H9 (cell line): Measurements from ENCODE around the gene BBOX1. TPM values are rescaled to one million over a fixed set of nuclear protein-coding genes. Genes with fewer than 3 reads are reported as not detected.

Experiments used
- DNase-seq: peaks from one replicate; pipeline ENCODE4 v3.0.0-alpha.2; 2017
- H2AFZ ChIP-seq: one replicate; pipeline ENCODE4 v1.6.1; 2013; ENCODE audit warnings: mild to moderate bottlenecking, low read length, control low read depth, moderate library complexity
- H2AK5ac ChIP-seq: 2 replicates; pipeline ENCODE4 v1.6.1; 2013; ENCODE audit warnings: low read length, control low read depth, mixed read lengths; ENCODE audit not compliant: insufficient read length
- H2BK120ac ChIP-seq: one replicate; pipeline ENCODE4 v1.6.1; 2013; ENCODE audit warnings: low read depth, mild to moderate bottlenecking, low read length, control low read depth, inconsistent platforms; ENCODE audit not compliant: poor library complexity, severe bottlenecking
- H2BK12ac ChIP-seq: 2 replicates; pipeline ENCODE4 v1.6.1; 2013; ENCODE audit warnings: low read length, control low read depth, mixed read lengths, low read depth; ENCODE audit not compliant: insufficient read length
- H2BK15ac ChIP-seq: 2 replicates; pipeline ENCODE4 v1.6.1; 2013; ENCODE audit warnings: low read depth, low read length, control low read depth
- H2BK20ac ChIP-seq: one replicate; pipeline ENCODE4 v1.6.1; 2013; ENCODE audit warnings: low read depth, mild to moderate bottlenecking, low read length, control low read depth, inconsistent platforms; ENCODE audit not compliant: poor library complexity, severe bottlenecking
- H2BK5ac ChIP-seq: 2 replicates; pipeline ENCODE4 v1.6.1; 2013; ENCODE audit warnings: low read length, control low read depth, mixed read lengths; ENCODE audit not compliant: insufficient read length
- H3K14ac ChIP-seq: 2 replicates; pipeline ENCODE4 v1.6.1; 2013; ENCODE audit warnings: low read length, control low read depth; ENCODE audit not compliant: insufficient read depth
- H3K18ac ChIP-seq: 2 replicates; pipeline ENCODE4 v1.6.1; 2013; ENCODE audit warnings: low read depth, mild to moderate bottlenecking, mixed read lengths, low read length, control low read depth; ENCODE audit not compliant: insufficient read length
- H3K23ac ChIP-seq: 2 replicates; pipeline ENCODE4 v1.6.1; 2013; ENCODE audit warnings: low read length, control low read depth, mixed read lengths, low read depth; ENCODE audit not compliant: insufficient read length
- H3K23me2 ChIP-seq: 2 replicates; pipeline ENCODE4 v1.6.1; 2013; ENCODE audit warnings: low read depth, mild to moderate bottlenecking, mixed read lengths, low read length, control low read depth; ENCODE audit not compliant: insufficient read length, poor library complexity, severe bottlenecking
- H3K27ac ChIP-seq: 2 replicates; pipeline ENCODE4 v1.5.1; 2013; ENCODE audit warnings: low read length, control low read depth, mixed read lengths, low read depth; ENCODE audit not compliant: insufficient read length
- H3K27me3 ChIP-seq: 2 replicates; pipeline ENCODE4 v1.6.1; 2013; ENCODE audit warnings: low read length, control low read depth, inconsistent platforms; ENCODE audit not compliant: insufficient read depth
- H3K4ac ChIP-seq: 2 replicates; pipeline ENCODE4 v1.6.1; 2013; ENCODE audit warnings: low read depth, mild to moderate bottlenecking, control low read depth, inconsistent platforms, low read length, moderate library complexity
- H3K4me1 ChIP-seq: 2 replicates; pipeline ENCODE4 v1.6.1; 2013; ENCODE audit warnings: low read length, control low read depth, inconsistent platforms; ENCODE audit not compliant: insufficient read depth
- H3K4me2 ChIP-seq: 2 replicates; pipeline ENCODE4 v1.6.1; 2013; ENCODE audit warnings: low read length, control low read depth, mixed read lengths; ENCODE audit not compliant: insufficient read length, insufficient read depth
- H3K56ac ChIP-seq: 2 replicates; pipeline ENCODE4 v1.6.1; 2013; ENCODE audit warnings: low read depth, mild to moderate bottlenecking, mixed read lengths, low read length, control low read depth; ENCODE audit not compliant: insufficient read length
- H3K79me1 ChIP-seq: 2 replicates; pipeline ENCODE4 v1.6.1; 2013; ENCODE audit warnings: low read depth, mild to moderate bottlenecking, moderate library complexity, low read length, control low read depth, inconsistent platforms; ENCODE audit not compliant: insufficient read depth, poor library complexity, severe bottlenecking
- H3K79me2 ChIP-seq: 2 replicates; pipeline ENCODE4 v1.6.1; 2013; ENCODE audit warnings: low read length, control low read depth, inconsistent platforms; ENCODE audit not compliant: insufficient read depth
- H3K9ac ChIP-seq: 2 replicates; pipeline ENCODE4 v1.6.1; 2013; ENCODE audit warnings: low read length, control low read depth, mixed read lengths; ENCODE audit not compliant: insufficient read length; ENCODE audit errors: extremely low read depth
- H3K9me3 ChIP-seq: one replicate; pipeline ENCODE4 v1.6.1; 2013; ENCODE audit warnings: low read depth, low read length, inconsistent platforms; ENCODE audit not compliant: control insufficient read depth
- H3T11ph ChIP-seq: one replicate; pipeline ENCODE4 v1.6.1; 2013; ENCODE audit warnings: mild to moderate bottlenecking, low read length, control low read depth, inconsistent platforms
- H4K20me1 ChIP-seq: one replicate; pipeline ENCODE4 v1.6.1; 2013; ENCODE audit not compliant: control insufficient read depth, insufficient read length, insufficient read depth
- H4K5ac ChIP-seq: 2 replicates; pipeline ENCODE4 v1.6.1; 2013; ENCODE audit warnings: low read depth, mild to moderate bottlenecking, mixed read lengths, low read length, control low read depth; ENCODE audit not compliant: insufficient read length
- H4K8ac ChIP-seq: replicated peaks from 2 replicates; pipeline ENCODE4 v1.6.1; 2013; ENCODE audit warnings: low read length, control low read depth, mixed read lengths, low read depth; ENCODE audit not compliant: insufficient read length
- H4K91ac ChIP-seq: 2 replicates; pipeline ENCODE4 v1.6.1; 2013; ENCODE audit warnings: low read depth, mild to moderate bottlenecking, moderate library complexity, mixed read lengths, low read length, control low read depth; ENCODE audit not compliant: insufficient read length
- H3K27ac Mint-ChIP-seq, 3 experiments: 2 replicates in 2 of 3; 3 replicates in 1 of 3; pipeline ENCODE4 v1.8.0; 2020 to 2021; ENCODE audit warnings: mixed read lengths in 3 of 3, mild to moderate bottlenecking in 1 of 3, moderate library complexity in 1 of 3
- H3K27me3 Mint-ChIP-seq: 2 replicates; pipeline ENCODE4 v1.8.0; 2021; ENCODE audit warnings: low read depth, mild to moderate bottlenecking, moderate library complexity, mixed read lengths
- H3K36me3 Mint-ChIP-seq, 3 experiments: 2 replicates in 2 of 3; 3 replicates in 1 of 3; pipeline ENCODE4 v1.8.0; 2020 to 2021; ENCODE audit warnings: low read depth in 3 of 3, mixed read lengths in 3 of 3; ENCODE audit not compliant: insufficient read depth in 1 of 3
- H3K4me1 Mint-ChIP-seq, 2 experiments: 2 replicates each; pipeline ENCODE4 v1.8.0; 2020; ENCODE audit warnings: mixed read lengths in 2 of 2
- H3K4me3 Mint-ChIP-seq, 2 experiments: 2 replicates in 1 of 2; 3 replicates in 1 of 2; pipeline ENCODE4 v1.8.0; 2020 to 2021; ENCODE audit warnings: mild to moderate bottlenecking in 2 of 2, mixed read lengths in 2 of 2, moderate library complexity in 1 of 2
- H3K9me3 Mint-ChIP-seq, 2 experiments: 2 replicates in 1 of 2; 3 replicates in 1 of 2; pipeline ENCODE4 v1.8.0; 2020; ENCODE audit warnings: mild to moderate bottlenecking in 2 of 2, mixed read lengths in 2 of 2, moderate library complexity in 1 of 2
- CTCF ChIP-seq: fragments of 200-600 bp; sonication (generic); conservative IDR thresholded peaks from 3 replicates; pipeline ENCODE4 v1.8.0; 2021; ENCODE audit warnings: antibody characterized with exemption, mild to moderate bottlenecking
- WGBS: extraction: QIAGEN DNeasy Blood & Tissue Kit; methylation state at CpG from one replicate; pipeline ENCODE4 v1.1.7; 2013; ENCODE audit warnings: missing lambda C conversion rate, low lambda C conversion rate, mixed read lengths; ENCODE audit not compliant: insufficient read length; ENCODE audit errors: extremely low coverage; 5-methylcytosine and 5-hydroxymethylcytosine counted together
- total RNA-seq: library from RNA; stranded (reverse); gene quantifications from 2 replicates; pipeline ENCODE4 v1.2.1, GENCODE V29; 2021

The BBOX1 gene
- total RNA-seq, 1 experiment from 2014 or later, result not detected

GRCh38 chr11:27059431-27059830 lies 18.8 kb downstream of the BBOX1 start:
- whole genome bisulfite sequencing, result no CpG with 5 or more reads among the region's 3 CpGs
- peaks cover 0 to 6% of the 10 kb centered on the region in 2 experiments; a peak in 3 of 4 replicates for H3K4me1 Mint-ChIP-seq
- no peak overlapping the region for H3K9ac ChIP-seq

More at GRCh38 chr11:27059431-27059830, 18.8 kb downstream of the BBOX1 start:
- Histone ChIP-seq H3K4me2 (no peak overlapping the region), H3K23ac (no peak overlapping the region), H4K5ac (no peak overlapping the region), H2BK120ac (no peak overlapping the region), H3K14ac (no peak overlapping the region), H3K9me3 (no peaks in the 10 kb centered on the region), H3K4me1 (no peaks in the 10 kb centered on the region), H4K8ac (no peak overlapping the region), H3K27me3 (no peaks in the 10 kb centered on the region), H3K4ac (no peak overlapping the region), H2BK12ac (no peak overlapping the region), H4K91ac (no peak overlapping the region), H2BK15ac (no peak overlapping the region), H4K20me1 (no peaks in the 10 kb centered on the region), H2BK20ac (no peak overlapping the region), H2AK5ac (no peak overlapping the region), H3K23me2 (peaks cover 3% of the 10 kb centered on the region), H3K18ac (no peak overlapping the region), H3K27ac (no peak overlapping the region), H3K79me1 (no peaks in the 10 kb centered on the region), H3T11ph (no peak overlapping the region), H3K79me2 (no peaks in the 10 kb centered on the region), H2BK5ac (no peak overlapping the region), H3K56ac (no peak overlapping the region), H2AFZ (no peak overlapping the region)
- no peak overlapping the region for H3K4me3 Mint-ChIP-seq
- TF ChIP-seq CTCF, result no peak
- H3K27me3 Mint-ChIP-seq, result no peaks in the 10 kb centered on the region
- no peaks in the 10 kb centered on the region for H3K36me3 Mint-ChIP-seq
- no peak for DNase-seq
- no peak overlapping the region for H3K27ac Mint-ChIP-seq
- H3K9me3 Mint-ChIP-seq, result no peaks in the 10 kb centered on the region
